ENCODE results near the gene PRTG. TPM values are rescaled to one million over a fixed set of nuclear protein-coding genes. Genes with fewer than 3 reads are reported as not detected.

PRTG gene
- total RNA-seq, 2 experiments from 2014 or later, result 0.15 TPM; not detected in 1

DNA sequence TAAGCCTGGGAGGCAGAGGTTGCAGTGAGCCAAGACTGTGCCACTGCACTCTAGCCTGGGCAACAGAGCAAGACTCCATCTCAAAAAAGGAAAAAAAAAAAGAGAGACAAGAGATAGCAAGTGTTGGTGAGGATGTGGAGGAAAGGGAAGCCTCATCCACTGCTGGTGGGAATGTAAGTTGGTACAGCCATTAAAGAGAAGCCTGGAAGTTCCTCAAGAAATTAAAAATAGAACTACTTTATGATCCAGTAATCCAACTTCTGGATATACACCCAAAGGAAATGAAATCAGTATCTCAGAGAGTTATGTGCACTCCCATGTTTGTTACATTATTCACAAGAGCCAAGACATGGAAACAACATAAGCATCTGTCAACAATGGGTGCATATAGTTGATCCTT lies 169.7 kb downstream of the PRTG start:
- Histone ChIP-seq H3K4me2 (ENCODE audit: low read length) (no peak overlapping the region), H3K4me1 (ENCODE audit: insufficient read depth, low read length, poor library complexity, severe bottlenecking) (no peaks in the 10 kb centered on the region), H3K9me2 (ENCODE audit: insufficient read depth, low read length) (no peaks in the 10 kb centered on the region), H2AFZ (ENCODE audit: low read length) (no peak overlapping the region), H3K27ac (ENCODE audit: low read depth, low read length, poor library complexity, severe bottlenecking) (no peak overlapping the region), H3K9me3 (ENCODE audit: low read length) (no peaks in the 10 kb centered on the region), H3K79me2 (ENCODE audit: insufficient read depth, low read depth, low read length) (no peaks in the 10 kb centered on the region), H4K20me1 (ENCODE audit: insufficient read depth, low read length) (no peaks in the 10 kb centered on the region), H3K36me3 (ENCODE audit: insufficient read depth, low read length) (no peaks in the 10 kb centered on the region), H3K4me3 (ENCODE audit: low read depth, low read length, poor library complexity, severe bottlenecking) (no peak overlapping the region)
- ChIA-PET CTCF (ENCODE audit: unreplicated experiment) (no interaction called here), POLR2A (interaction anchor here (0.6 kb wide), 2 partner anchors 353 to 1980 kb away, joined by 3 read pairs; no protein-coding TSS in a partner anchor)
- BruUV-seq (replicated peaks), result no TSS peak
- intact Hi-C loops (cut with micrococcal nuclease; ENCODE audit: unreplicated experiment), result no loop called here
- no peak for TF ChIP-seq EZH2phosphoT487 (IDR thresholded peaks at IDR 0.05; ENCODE audit: borderline replicate concordance, low read depth, low read length)
- TF ChIP-seq, protein P1, sequence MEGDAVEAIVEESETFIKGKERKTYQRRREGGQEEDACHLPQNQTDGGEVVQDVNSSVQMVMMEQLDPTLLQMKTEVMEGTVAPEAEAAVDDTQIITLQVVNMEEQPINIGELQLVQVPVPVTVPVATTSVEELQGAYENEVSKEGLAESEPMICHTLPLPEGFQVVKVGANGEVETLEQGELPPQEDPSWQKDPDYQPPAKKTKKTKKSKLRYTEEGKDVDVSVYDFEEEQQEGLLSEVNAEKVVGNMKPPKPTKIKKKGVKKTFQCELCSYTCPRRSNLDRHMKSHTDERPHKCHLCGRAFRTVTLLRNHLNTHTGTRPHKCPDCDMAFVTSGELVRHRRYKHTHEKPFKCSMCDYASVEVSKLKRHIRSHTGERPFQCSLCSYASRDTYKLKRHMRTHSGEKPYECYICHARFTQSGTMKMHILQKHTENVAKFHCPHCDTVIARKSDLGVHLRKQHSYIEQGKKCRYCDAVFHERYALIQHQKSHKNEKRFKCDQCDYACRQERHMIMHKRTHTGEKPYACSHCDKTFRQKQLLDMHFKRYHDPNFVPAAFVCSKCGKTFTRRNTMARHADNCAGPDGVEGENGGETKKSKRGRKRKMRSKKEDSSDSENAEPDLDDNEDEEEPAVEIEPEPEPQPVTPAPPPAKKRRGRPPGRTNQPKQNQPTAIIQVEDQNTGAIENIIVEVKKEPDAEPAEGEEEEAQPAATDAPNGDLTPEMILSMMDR (conservative IDR thresholded peaks at IDR 0.05; ENCODE audit: low read length), result no peak
- no peak for DNase-seq (ENCODE audit: low spot score)

DNA sequence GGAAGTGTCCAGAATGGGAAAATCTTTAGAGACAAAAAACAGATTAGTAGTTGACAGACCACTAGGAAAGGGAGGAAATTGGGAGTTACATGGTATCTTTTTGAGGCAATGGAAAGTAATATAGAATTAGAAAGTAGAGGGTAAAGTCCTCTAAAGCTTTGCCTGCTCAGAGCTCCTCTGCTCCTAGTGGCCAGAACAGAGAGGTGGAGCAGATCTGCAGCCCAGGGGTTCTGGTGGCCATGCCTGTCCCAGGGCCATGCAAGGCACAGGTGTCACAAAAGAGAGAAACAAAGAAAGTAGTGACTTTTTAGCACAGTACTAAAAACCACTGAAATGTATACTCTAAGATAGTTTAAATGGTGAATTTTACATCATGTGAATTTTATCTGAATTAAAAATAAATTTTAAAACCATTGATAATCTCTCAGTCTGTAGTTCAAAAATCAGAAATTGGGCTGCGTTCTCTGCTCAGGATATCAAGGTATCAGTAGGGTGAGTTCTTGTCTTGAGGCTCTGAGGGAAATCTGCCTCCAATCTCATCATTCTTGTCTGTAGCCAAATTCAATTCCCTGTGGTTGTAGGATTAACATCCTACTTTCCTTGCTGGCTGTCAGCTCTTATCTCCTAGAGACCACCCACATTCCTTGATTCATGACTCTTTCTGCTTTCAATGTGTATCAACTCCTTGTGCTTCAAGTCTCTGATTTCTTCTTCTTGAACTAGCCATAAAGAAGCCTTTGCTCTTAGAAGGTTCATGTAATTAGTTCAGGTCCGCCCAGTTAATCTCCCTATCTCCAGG lies 178.4 kb downstream of the PRTG start:
- H3K27ac ChIP-seq (ENCODE audit: low read depth, low read length, poor library complexity, severe bottlenecking), result no peak overlapping the region
- H3K79me2 ChIP-seq (ENCODE audit: insufficient read depth, low read depth, low read length), result no peaks in the 10 kb centered on the region
- H3K36me3 ChIP-seq (ENCODE audit: insufficient read depth, low read length), result no peaks in the 10 kb centered on the region
- no peaks in the 10 kb centered on the region for H3K4me1 ChIP-seq (ENCODE audit: insufficient read depth, low read length, poor library complexity, severe bottlenecking)
- no peak for TF ChIP-seq EZH2phosphoT487 (IDR thresholded peaks at IDR 0.05; ENCODE audit: borderline replicate concordance, low read depth, low read length)
- TF ChIP-seq, protein P1 (conservative IDR thresholded peaks at IDR 0.05; ENCODE audit: low read length), result no peak; the same call in 1 of the 2 replicates
- no TSS peak for BruUV-seq (replicated peaks)
- H3K9me2 ChIP-seq (ENCODE audit: insufficient read depth, low read length), result no peaks in the 10 kb centered on the region
- no peaks in the 10 kb centered on the region for H4K20me1 ChIP-seq (ENCODE audit: insufficient read depth, low read length)
- intact Hi-C loops (cut with micrococcal nuclease; ENCODE audit: unreplicated experiment), result no loop called here
- no peaks in the 10 kb centered on the region for H3K9me3 ChIP-seq (ENCODE audit: low read length)
- no peak overlapping the region for H2AFZ ChIP-seq (ENCODE audit: low read length)
- no peak overlapping the region for H3K4me3 ChIP-seq (ENCODE audit: low read depth, low read length, poor library complexity, severe bottlenecking)
- no peak overlapping the region for H3K4me2 ChIP-seq (ENCODE audit: low read length)
- CTCF ChIA-PET (ENCODE audit: unreplicated experiment), result no interaction called here
- no peak for DNase-seq (ENCODE audit: low spot score)
- POLR2A ChIA-PET, result no interaction called here

DNA sequence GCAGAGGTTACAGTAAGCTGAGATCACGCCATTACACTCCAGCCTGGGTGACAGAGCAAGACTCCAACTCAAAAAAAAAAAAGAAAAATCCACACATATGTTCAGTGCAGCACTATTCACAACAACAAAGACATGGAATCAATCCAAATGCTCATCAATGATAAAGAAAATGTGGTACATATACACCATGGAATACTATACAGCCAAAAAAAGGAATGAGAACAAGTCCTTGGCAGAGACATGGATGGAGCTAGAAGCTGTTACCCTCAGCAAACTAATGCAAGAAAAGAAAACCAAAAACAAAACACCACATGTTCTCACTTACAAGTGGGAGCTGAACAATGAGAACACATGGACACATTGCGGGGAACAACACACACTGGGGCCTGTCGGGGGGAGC lies 180.4 kb downstream of the PRTG start:
- no peak overlapping the region for H3K4me2 ChIP-seq (ENCODE audit: low read length)
- no TSS peak for BruUV-seq (replicated peaks)
- no peaks in the 10 kb centered on the region for H3K36me3 ChIP-seq (ENCODE audit: insufficient read depth, low read length)
- no peak overlapping the region for H2AFZ ChIP-seq (ENCODE audit: low read length)
- CTCF ChIA-PET (ENCODE audit: unreplicated experiment), result no interaction called here
- H3K79me2 ChIP-seq (ENCODE audit: insufficient read depth, low read depth, low read length), result no peaks in the 10 kb centered on the region
- POLR2A ChIA-PET, result interaction anchor here (0.6 to 0.7 kb wide), 2 partner anchors 8 to 24 kb away, joined by 3 read pairs; no protein-coding TSS in a partner anchor
- TF ChIP-seq EZH2phosphoT487 (IDR thresholded peaks at IDR 0.05; ENCODE audit: borderline replicate concordance, low read depth, low read length), result no peak
- TF ChIP-seq, protein P1 (conservative IDR thresholded peaks at IDR 0.05; ENCODE audit: low read length), result no peak
- H3K27ac ChIP-seq (ENCODE audit: low read depth, low read length, poor library complexity, severe bottlenecking), result no peak overlapping the region
- no peak for DNase-seq (ENCODE audit: low spot score)
- H3K9me2 ChIP-seq (ENCODE audit: insufficient read depth, low read length), result no peaks in the 10 kb centered on the region
- H4K20me1 ChIP-seq (ENCODE audit: insufficient read depth, low read length), result no peaks in the 10 kb centered on the region
- no peak overlapping the region for H3K4me3 ChIP-seq (ENCODE audit: low read depth, low read length, poor library complexity, severe bottlenecking)
- no peaks in the 10 kb centered on the region for H3K9me3 ChIP-seq (ENCODE audit: low read length)
- H3K4me1 ChIP-seq (ENCODE audit: insufficient read depth, low read length, poor library complexity, severe bottlenecking), result no peaks in the 10 kb centered on the region
- intact Hi-C loops (cut with micrococcal nuclease; ENCODE audit: unreplicated experiment), result no loop called here

Measured in OCI-LY7 (cell line).